Metanephros (tissue), 1 donor: Measurements from ENCODE around the gene DQX1. TPM values are rescaled to one million over a fixed set of nuclear protein-coding genes. Genes with fewer than 3 reads are reported as not detected.

Experiments
- total RNA-seq: library from RNA; depleted of rRNA; stranded (reverse); fragments of >200 nt; gene quantifications from one replicate; pipeline ENCODE4 v1.2.3, GENCODE V29; 2014

DQX1 gene, protein sequence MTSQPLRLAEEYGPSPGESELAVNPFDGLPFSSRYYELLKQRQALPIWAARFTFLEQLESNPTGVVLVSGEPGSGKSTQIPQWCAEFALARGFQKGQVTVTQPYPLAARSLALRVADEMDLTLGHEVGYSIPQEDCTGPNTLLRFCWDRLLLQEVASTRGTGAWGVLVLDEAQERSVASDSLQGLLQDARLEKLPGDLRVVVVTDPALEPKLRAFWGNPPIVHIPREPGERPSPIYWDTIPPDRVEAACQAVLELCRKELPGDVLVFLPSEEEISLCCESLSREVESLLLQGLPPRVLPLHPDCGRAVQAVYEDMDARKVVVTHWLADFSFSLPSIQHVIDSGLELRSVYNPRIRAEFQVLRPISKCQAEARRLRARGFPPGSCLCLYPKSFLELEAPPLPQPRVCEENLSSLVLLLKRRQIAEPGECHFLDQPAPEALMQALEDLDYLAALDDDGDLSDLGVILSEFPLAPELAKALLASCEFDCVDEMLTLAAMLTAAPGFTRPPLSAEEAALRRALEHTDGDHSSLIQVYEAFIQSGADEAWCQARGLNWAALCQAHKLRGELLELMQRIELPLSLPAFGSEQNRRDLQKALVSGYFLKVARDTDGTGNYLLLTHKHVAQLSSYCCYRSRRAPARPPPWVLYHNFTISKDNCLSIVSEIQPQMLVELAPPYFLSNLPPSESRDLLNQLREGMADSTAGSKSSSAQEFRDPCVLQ
- total RNA-seq: not detected

DNA sequence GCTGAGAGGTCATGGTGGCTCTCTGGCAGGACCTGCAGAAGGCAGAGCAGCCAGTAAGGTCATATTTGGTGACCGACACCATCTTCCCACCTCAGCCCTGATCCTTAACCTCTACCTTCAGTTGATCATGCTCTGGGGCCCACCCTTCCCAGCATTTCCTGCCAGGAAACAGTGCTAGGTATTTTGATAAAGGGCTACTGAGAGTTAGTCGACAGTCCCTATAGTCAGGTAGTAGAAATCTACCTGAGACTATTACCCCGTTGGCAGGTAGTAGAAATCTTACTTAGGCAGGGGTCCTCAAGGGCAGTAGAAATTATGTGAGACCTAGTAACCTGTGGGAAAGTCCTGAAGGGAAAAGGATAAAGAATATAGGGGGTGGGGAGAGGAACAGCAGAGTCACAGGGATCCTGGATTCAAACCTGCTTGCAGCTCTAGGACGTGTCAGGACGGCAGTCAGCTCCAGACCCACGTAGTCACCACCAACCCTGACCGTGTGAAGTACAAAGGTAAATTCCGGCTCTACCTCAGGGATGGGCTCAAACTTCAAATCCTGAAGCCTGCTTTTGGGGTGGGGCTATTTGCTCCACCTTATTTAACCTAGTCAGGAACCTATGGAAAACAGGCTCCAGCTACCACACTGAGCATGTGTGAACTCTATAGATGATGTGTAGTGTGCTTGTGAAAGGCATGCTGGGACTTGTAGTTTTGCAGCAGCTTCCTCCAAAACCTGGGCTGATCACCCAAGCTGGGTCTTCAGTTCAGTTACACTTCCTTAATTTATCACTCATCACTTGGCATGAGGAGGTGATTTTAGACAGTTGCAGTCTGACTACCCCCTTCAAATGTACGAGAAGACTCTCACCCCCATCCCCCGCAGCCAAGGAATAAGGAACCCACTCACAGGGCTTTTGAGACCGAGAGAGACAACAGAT lies at the start of gene DQX1:
Gene DQX1, minus strand, starts transcription at position 515 of the 932 bp plus-strand sequence. Its CDS starts 502 bp downstream, at position 13.

DNA sequence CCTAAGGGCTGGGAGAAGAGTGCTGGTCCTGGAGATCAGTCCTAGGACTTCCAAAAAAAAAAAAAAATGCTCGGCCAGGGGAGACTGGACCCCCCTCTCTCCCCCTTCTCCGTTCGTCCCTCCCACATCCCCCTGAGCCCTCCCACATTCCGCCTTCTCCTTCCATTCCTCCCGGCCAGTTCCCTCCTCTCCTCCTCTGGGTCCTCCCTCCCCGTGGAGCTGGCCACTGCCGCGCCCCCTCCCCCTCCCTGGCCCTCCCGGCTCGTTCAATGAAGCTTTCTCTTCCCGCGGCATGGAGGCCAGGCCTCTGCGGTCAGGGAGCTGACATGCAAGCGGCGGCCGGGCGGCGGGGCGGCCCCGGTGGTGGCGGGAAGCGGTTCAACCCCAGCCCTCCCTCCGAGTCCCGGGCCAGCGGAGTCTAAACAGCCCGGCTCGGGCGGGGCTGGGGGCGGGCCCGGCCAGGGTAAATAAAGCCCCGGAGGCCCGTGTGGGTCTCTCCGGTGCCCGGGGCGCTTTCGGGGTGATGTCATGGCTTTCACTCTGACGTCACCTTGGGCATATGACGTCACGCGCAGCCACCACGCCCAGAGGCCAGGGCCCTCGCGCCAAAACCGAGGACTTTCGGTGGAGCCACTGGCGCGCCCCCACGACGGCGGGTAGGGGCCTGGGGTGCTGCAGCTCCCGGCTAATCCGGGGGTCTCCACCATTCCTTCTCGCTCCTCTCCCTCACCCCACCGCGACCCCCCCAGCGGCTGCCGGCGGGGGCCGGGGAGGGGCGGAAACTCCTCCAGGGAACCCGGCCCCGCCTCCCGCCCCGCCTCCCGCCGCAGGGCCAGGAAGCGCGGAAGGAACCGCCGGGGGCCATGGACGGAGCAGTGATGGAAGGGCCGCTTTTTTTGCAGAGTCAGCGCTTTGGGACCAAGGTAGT lies 28.1 kb upstream of the DQX1 start, which contains the start of the genes DOK1 and LOXL3:
Gene DOK1, plus strand, starts transcription at position 829 of the 928 bp plus-strand sequence. Its CDS starts 35 bp downstream, at position 864.
Gene LOXL3, minus strand, starts transcription at position 51 of the 928 bp plus-strand sequence. CDS start 1,308 bp downstream, outside the sequence.

DNA sequence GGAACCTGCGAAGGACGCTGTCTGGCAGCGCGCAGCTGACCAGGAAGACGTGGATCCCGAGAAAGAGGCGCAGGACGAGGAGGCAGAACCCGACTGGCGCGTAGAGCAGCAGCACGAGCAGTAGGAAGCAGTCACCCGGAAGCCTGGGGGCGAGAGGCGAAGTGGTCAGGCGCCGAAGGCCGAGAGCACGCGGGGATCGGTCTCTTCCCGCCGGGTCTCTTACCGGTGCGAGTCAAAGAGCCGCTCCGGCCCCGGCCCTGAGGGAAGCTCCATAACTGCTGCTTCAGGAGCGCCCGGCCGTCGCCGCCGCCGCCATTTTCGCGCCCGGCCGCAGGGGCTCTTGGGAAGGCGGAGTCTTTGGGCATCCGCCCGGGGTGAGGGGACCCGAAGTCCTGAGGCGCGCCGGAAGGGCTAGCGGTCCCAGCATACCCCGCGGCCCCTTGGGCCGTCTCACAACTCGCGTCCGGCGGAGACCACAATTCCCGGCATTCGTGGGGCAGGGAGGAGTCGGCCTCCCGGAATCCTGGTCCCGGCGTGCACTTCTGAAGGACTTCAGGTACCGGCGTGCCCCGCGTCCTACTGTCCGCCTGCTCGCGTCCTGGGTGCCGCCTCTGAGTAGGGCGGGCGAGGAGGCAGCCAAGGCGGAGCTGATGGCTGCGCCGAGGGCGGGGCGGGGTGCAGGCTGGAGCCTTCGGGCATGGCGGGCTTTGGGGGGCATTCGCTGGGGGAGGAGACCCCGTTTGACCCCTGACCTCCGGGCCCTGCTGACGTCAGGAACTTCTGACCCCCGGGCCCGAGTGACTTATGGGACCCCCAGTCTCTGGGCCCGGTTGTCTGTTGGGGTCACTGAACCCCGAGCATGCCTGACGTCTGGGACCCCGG lies 3.6 kb upstream of the DQX1 start, which contains the start of the genes AUP1 and HTRA2:
Gene AUP1, minus strand, starts transcription at position 350 of the 882 bp plus-strand sequence. Its CDS starts 77 bp downstream, at position 273.
Gene HTRA2, plus strand, starts transcription at position 577 of the 882 bp plus-strand sequence. Its CDS starts 74 bp downstream, at position 651.

DNA sequence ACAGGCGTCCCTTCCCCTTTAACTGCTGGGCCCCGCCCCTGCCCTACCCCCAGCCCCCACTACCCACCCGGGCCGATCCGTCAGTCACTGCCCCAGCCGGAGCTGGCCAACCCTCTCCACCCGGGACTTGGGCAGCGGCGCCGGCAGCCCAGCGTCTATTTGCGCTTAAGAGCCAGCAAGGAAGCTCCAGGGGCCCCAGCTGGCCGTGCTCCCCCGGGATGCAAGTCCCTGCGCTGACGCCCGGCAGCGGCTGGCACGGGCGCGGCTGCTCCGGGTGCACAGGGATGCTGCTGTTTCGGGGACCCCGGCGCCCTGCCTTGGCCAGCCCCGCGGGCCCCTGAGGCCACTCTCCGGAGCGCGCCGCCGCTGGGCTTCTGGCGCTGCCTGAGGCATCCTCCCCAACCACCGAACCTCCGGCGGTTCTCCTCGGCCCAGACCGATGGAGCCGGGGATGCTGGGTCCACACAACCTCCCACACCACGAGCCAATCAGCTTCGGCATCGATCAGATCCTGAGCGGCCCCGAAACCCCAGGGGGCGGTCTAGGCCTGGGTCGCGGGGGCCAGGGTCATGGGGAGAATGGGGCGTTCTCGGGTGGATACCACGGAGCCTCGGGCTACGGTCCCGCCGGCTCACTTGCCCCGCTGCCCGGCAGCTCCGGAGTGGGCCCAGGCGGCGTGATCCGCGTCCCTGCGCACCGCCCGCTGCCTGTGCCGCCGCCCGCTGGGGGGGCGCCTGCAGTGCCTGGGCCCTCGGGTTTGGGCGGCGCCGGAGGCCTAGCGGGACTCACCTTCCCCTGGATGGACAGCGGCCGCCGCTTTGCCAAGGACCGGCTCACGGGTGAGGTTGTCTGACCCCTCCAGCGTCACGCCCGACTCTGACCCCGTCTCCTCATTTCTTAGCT lies 11.4 kb downstream of the DQX1 start, which contains the start of gene TLX2:
Gene TLX2, plus strand, starts transcription at position 83 of the 903 bp plus-strand sequence. Its CDS starts 357 bp downstream, at position 440.

DNA sequence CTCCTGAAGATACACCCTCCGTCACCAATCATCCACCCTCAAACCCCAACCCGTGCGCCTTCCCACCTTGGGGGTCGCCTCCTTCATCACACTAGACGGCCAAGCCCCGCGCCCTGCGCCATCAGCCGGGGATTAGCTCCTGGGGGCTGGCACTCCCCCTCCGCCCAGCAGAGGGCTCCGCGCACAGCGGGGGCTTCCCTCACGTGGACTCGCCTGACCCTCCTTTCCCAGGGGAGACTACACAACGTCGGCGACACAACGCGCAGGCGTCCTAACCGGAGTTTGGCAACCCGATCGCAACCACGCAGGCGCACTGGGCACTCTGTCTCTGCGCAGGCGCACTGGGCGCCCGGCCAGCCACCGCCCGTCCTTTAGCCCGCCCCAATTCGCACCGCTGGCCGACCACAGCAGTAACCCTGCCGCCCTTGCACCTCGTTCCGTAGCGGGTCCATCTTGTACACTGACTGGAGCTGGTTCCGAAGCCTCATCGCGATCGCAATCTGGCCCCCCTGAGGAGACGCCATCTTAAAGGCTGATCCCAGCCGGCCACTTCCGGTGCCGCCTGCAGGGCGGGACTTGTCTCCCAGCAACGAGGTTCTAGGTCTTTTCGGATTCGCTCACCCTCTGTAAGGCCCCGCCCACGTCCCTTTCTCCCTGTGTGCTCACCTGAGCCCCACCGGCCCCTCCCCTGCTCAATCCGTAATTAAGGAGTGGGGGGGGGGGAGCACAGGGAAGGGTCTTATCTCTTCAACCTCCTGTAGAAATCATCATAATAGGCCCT lies 18.7 kb downstream of the DQX1 start, which contains the start of gene PCGF1:
Gene PCGF1, minus strand, starts transcription at position 551 of the 781 bp plus-strand sequence. Its CDS starts 27 bp downstream, at position 524.

DNA sequence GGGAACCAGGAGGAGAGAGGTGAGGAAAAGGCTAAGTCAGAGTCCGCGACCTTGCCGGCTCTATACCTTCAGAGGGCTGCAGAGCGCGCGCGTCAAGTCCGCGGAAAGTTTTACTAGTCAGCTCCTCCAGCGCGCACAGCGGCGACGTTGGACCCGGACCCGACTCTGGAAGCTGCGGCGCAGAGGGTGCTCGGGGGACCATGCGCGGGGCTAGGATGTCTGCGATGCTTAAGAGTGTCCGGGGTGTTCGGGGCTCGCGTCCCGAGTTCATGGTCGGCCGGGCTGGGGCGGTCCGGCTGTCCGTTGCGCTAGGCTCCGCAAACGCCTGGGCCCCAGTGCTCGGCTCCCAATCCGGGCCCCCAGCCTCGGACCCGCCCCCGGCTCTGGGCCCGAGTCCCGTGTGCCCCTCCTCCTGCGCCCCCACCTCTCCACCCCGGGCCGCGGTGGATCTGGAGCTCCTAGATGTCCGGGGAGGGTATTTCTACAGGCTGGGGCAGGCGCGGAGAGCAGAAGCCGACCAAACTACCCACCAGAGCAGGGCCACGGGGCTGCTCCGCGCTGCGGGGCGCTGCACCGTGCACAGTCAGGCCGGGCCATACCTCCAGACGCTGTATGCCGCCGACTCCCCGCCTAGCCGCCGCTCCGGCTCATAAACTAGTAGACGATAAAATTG lies 26.6 kb downstream of the DQX1 start, which contains the start of gene LBX2:
Gene LBX2, minus strand, starts transcription at position 337 of the 673 bp plus-strand sequence. Its CDS starts 66 bp downstream, at position 271.

DNA sequence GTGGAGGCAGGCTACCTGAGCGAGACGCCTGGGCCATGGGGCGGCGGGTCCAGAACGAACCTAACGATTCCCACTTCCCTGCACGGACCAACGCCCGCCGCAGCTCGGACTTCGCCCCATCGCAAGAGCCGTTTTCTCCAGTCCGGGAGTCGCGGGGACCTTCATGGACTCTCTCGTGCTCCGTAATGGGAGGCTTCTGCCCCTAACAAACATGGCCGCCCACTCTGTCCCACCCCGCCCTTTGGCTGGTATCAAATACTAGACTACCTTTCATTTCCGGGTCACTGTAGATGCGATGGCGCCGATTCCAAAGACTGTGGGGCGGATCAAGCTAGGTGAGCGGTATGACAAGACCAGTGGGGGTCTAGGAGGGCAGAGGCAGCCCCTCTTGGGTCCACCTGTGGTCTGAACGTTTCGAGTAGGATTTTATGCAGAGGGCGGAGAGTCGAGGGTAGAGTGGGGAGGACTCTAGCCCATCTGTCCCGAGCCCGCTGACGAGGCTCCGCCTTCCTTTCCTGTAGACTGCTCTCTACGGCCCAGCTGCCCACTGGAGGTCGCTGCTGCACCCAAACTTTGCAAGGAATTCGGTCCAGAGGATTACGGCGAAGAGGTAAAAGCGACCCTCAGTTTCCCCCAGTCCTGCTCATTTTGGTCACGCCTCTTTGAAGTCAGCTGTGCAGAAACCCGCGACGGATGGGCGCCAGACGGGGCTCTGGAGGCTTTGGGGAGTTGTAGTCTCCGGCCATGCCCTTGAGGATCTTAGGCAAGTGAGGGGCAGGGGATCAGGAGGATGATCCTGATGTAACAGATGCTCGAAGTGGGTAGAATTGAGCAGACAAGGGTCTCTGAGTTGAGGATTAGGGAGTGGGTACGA lies 43.0 kb downstream of the DQX1 start, which contains the start of the genes CCDC142 and TTC31:
Gene CCDC142, minus strand, starts transcription at position 198 of the 874 bp plus-strand sequence. Its CDS starts 161 bp downstream, at position 37.
Gene TTC31, plus strand, starts transcription at position 281 of the 874 bp plus-strand sequence. Its CDS starts 15 bp downstream, at position 296.

DNA sequence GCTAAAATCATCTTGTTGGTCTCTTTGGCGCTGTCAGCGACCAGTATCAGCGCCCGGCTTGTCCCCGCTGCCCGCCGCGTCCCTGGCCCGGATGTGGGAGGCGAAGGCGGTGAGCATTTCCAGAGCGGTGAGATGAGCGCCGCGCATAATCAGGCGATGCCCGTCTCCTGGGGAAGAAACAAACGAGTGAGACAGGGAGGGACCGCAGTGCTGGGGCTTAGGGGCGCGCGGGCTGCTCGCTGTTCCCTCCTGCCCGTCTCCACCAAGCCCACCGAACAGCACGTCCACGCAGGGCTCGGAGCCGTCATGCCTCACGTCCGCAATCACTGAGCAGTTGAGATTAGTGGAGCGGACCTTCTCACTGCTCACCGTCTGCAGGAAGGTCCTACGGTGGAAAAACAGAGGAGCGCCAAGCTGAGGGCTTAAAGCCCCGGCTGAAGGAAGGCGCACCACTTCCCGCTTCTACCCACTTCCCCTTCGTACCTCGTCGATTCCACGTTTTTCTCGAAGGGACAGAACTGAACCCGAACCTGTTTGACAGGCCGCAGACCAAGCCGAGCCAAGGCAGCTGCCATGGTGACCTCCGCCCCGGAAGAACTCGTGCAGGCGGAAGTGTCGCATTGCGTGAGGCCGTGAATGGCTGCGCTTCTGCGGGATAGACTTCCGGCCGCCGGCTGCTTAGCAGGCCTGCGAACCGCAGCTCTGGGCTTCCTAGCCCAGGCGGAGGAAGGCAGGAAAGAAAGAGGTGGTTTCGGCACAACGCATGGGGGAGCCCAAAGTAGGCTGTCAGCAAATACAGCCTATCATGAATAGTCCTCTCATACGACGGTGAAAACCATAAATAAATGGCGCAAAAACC lies 53.7 kb downstream of the DQX1 start, which contains the start of gene MRPL53:
Gene MRPL53, minus strand, starts transcription at position 595 of the 859 bp plus-strand sequence. Its CDS starts 20 bp downstream, at position 575.

Other genes starting within 250 kb of the DQX1 start
- gene SLC4A5, start 182.8 kb downstream of the DQX1 start, total RNA-seq: 8.4 TPM
- 111 TPM for gene DCTN1, start 145.9 kb downstream of the DQX1 start, total RNA-seq
- gene C2orf81, start 104.6 kb downstream of the DQX1 start, total RNA-seq: 3.7 TPM
- gene WDR54, start 104.5 kb downstream of the DQX1 start, total RNA-seq: 20.8 TPM
- gene RTKN, start 84.3 kb downstream of the DQX1 start, total RNA-seq: 55.7 TPM
- gene INO80B, start 71.1 kb downstream of the DQX1 start, total RNA-seq: 22.7 TPM
- 59.0 TPM for gene WBP1, start 67.8 kb downstream of the DQX1 start, total RNA-seq
- gene MOGS, start 60.8 kb downstream of the DQX1 start, total RNA-seq: 48.1 TPM
- gene MRPL53, start 53.6 kb downstream of the DQX1 start, total RNA-seq: 38.5 TPM
- gene CCDC142, start 43.2 kb downstream of the DQX1 start, total RNA-seq: 31.2 TPM
- gene TTC31, start 43.1 kb downstream of the DQX1 start, total RNA-seq: 28.2 TPM
- gene LBX2, start 26.6 kb downstream of the DQX1 start, total RNA-seq: 1.1 TPM
- 8.9 TPM for gene PCGF1, start 18.5 kb downstream of the DQX1 start, total RNA-seq
- gene TLX2, start 11.8 kb downstream of the DQX1 start, total RNA-seq: not detected
- 68.7 TPM for gene AUP1, start 3.5 kb upstream of the DQX1 start, total RNA-seq
- gene HTRA2, start 3.7 kb upstream of the DQX1 start, total RNA-seq: 33.0 TPM
- gene LOXL3, start 27.7 kb upstream of the DQX1 start, total RNA-seq: 10.0 TPM
- gene DOK1, start 28.5 kb upstream of the DQX1 start, total RNA-seq: 10.5 TPM
- gene M1AP, start 122.1 kb upstream of the DQX1 start, total RNA-seq: 0.47 TPM
- gene SEMA4F, start 128.0 kb upstream of the DQX1 start, total RNA-seq: 4.0 TPM